ENCODE measurements around the gene RAB5B.
"Not testable (repeated sequence)": the region's sequence is repeated elsewhere in the genome, so short reads cannot be mapped to it uniquely, and the experiment has no call there.

Gene RAB5B

GRCh38 chr12:56020423-56021184, 46.7 kb downstream of the RAB5B start, which contains the start of gene IKZF4:
Gene IKZF4 (plus strand): TSS chr12:56021043. CDS start chr12:56021494, 451 bp downstream.
- DNase-seq = no peak

GRCh38 chr12:56021889-56022497, 48.1 kb downstream of the RAB5B start:
- no peak for DNase-seq

GRCh38 chr12:56028511-56029165, 54.8 kb downstream of the RAB5B start:
- no peak for DNase-seq

- no peak for DNase-seq
These were observed 55.3 kb downstream of the RAB5B start for GRCh38 chr12:56029166-56029519.

- DNase-seq = peak; percentile 51
These were observed 55.9 kb downstream of the RAB5B start for GRCh38 chr12:56029666-56030293.

GRCh38 chr12:56031987-56032386, 58.1 kb downstream of the RAB5B start:
- DNase-seq = no peak

GRCh38 chr12:56034586-56035332, 60.9 kb downstream of the RAB5B start:
- DNase-seq = no peak

GRCh38 chr12:56037161-56037560, 63.3 kb downstream of the RAB5B start:
- no peak for DNase-seq

- DNase-seq = no peak
These were observed 64.3 kb downstream of the RAB5B start for GRCh38 chr12:56038022-56038655.

- DNase-seq = peak; percentile 35
These were observed 66.3 kb downstream of the RAB5B start for GRCh38 chr12:56040151-56040550.

- DNase-seq = no peak
These were observed 67.2 kb downstream of the RAB5B start for GRCh38 chr12:56040963-56041551.

- DNase-seq = peak; percentile 93
These were observed 67.9 kb downstream of the RAB5B start, which contains the start of gene RPS26 for GRCh38 chr12:56041552-56042429. Gene RPS26 (plus strand): TSS chr12:56041918. CDS start chr12:56042167, 249 bp downstream.

- not testable (repeated sequence) for DNase-seq
These were observed 68.5 kb downstream of the RAB5B start for GRCh38 chr12:56042430-56042813.

- no peak for DNase-seq
These were observed 69.0 kb downstream of the RAB5B start for GRCh38 chr12:56042843-56043242.
